Lower leg skin (tissue), 4 donors: ENCODE data around the gene PRTG. TPM values are rescaled to one million over a fixed set of nuclear protein-coding genes. Genes with fewer than 3 reads are reported as not detected.

Source experiments
- DNase-seq, 2 donors: peaks; one replicate each; pipeline ENCODE4 v3.0.0-alpha.2; 2019; ENCODE audit warnings: low spot score in 2 of 2
- H3K4me3 ChIP-seq: fragments of 200-600 bp; sonication (generic); 2 replicates; pipeline ENCODE4 v1.5.1; 2017; ENCODE audit warnings: mild to moderate bottlenecking, low read depth; ENCODE audit not compliant: poor library complexity, severe bottlenecking
- POLR2A ChIP-seq, 2 donors: fragments of 450-650 bp; IDR thresholded peaks; one replicate each; pipeline ENCODE4 v1.6.1; 2016 to 2017; ENCODE audit warnings: antibody characterized with exemption in 2 of 2, mild to moderate bottlenecking in 1 of 2, moderate library complexity in 1 of 2
- WGBS, 2 donors: methylation state at CpG; one replicate each; pipeline ENCODE4 v1.1.5; 2018; 5-methylcytosine and 5-hydroxymethylcytosine counted together
- intact Hi-C: fragments of 100-400 bp; cut with DNase I; formaldehyde crosslinking; loops from one replicate; pipeline ENCODE4 v1.15.0; 2023; ENCODE audit warnings: low total_unique reads
- total RNA-seq, 4 donors: library from RNA; depleted of rRNA; stranded (reverse); fragments of >200 nt; gene quantifications; one replicate each; pipeline ENCODE4 v1.1.0, GENCODE V29; 2016
- TF ChIP-seq, protein P1 (sequence below), 3 donors: fragments of 450-650 bp; IDR thresholded peaks; one replicate each; pipeline ENCODE4 v1.5.1; 2016; ENCODE audit warnings: antibody characterized with exemption in 3 of 3, mild to moderate bottlenecking in 3 of 3, moderate library complexity in 2 of 3

The PRTG gene
- total RNA-seq, 4 donors from 2014 or later = 0.04 to 0.54 (median 0.29) TPM; not detected in 1

GRCh38 chr15:55784286-55784685 lies 41.3 kb upstream of the PRTG start:
- H3K4me3 ChIP-seq = no peak overlapping the region
- intact Hi-C loops = no loop called here
- peak in 1 of 2 donors; percentile 10 for DNase-seq
- TF ChIP-seq, protein P1, sequence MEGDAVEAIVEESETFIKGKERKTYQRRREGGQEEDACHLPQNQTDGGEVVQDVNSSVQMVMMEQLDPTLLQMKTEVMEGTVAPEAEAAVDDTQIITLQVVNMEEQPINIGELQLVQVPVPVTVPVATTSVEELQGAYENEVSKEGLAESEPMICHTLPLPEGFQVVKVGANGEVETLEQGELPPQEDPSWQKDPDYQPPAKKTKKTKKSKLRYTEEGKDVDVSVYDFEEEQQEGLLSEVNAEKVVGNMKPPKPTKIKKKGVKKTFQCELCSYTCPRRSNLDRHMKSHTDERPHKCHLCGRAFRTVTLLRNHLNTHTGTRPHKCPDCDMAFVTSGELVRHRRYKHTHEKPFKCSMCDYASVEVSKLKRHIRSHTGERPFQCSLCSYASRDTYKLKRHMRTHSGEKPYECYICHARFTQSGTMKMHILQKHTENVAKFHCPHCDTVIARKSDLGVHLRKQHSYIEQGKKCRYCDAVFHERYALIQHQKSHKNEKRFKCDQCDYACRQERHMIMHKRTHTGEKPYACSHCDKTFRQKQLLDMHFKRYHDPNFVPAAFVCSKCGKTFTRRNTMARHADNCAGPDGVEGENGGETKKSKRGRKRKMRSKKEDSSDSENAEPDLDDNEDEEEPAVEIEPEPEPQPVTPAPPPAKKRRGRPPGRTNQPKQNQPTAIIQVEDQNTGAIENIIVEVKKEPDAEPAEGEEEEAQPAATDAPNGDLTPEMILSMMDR (IDR thresholded peaks at IDR 0.05) = no peak
- TF ChIP-seq POLR2A (IDR thresholded peaks at IDR 0.05) = no peak

GRCh38 chr15:55782901-55783300 lies 39.9 kb upstream of the PRTG start:
- no peak overlapping the region for H3K4me3 ChIP-seq
- intact Hi-C loops = no loop called here
- DNase-seq = peak in 1 of 2 donors; percentile 10
- 38 to 48% methylated on average over 3 of the region's 3 CpGs for WGBS, 2 donors
- TF ChIP-seq, protein P1 (IDR thresholded peaks at IDR 0.05) = no peak
- TF ChIP-seq POLR2A (IDR thresholded peaks at IDR 0.05) = no peak

DNA sequence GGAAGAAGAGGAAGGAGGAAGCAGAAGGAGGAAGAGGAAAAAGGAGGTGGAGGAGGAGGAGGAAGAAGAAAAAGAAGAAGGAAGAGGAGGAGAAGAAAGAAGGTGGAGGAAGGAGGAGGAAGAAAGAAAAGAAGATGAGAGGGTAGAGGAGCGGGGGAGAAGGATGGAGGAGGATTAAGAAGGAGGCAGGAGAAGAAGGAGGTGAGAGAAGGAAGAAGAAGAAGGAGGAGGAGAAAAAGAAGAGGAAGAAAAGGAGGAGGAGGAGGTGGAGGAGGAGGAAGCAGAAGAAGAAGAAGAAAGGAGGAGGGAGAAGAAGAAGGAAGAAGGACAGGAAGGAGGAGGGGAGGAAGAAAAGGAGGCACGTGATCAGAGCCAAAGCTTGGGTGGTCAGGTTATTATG lies 37.3 kb upstream of the PRTG start:
- no peak for TF ChIP-seq POLR2A (IDR thresholded peaks at IDR 0.05)
- TF ChIP-seq, protein P1 (IDR thresholded peaks at IDR 0.05) = no peak
- no peak overlapping the region for H3K4me3 ChIP-seq
- intact Hi-C loops = no loop called here
- WGBS, 2 donors = 38 to 74% methylated on average over 1 to 2 of the region's 2 CpGs
- no peak for DNase-seq

GRCh38 chr15:55778932-55779331 lies 36.0 kb upstream of the PRTG start:
- 78 to 80% methylated on average over 3 of the region's 3 CpGs for WGBS, 2 donors
- no peak overlapping the region for H3K4me3 ChIP-seq
- no peak for TF ChIP-seq POLR2A (IDR thresholded peaks at IDR 0.05)
- TF ChIP-seq, protein P1 (IDR thresholded peaks at IDR 0.05) = no peak
- no peak for DNase-seq
- intact Hi-C loops = no loop called here

- no peak overlapping the region for H3K4me3 ChIP-seq
- intact Hi-C loops = no loop called here
- no peak for TF ChIP-seq POLR2A (IDR thresholded peaks at IDR 0.05)
- TF ChIP-seq, protein P1 (IDR thresholded peaks at IDR 0.05) = no peak
- WGBS, 2 donors = 49 to 60% methylated on average over 4 of the region's 4 CpGs
- DNase-seq = no peak
Observed at GRCh38 chr15:55775316-55775715, 32.4 kb upstream of the PRTG start.
